HepG2 (cell line): ENCODE measurements around the gene VKORC1. TPM values are rescaled to one million over a fixed set of nuclear protein-coding genes. Genes with fewer than 3 reads are reported as not detected.

Experiments
- ARNTL ChIP-seq: sonication (generic); formaldehyde crosslinking; IDR thresholded peaks from 2 replicates; pipeline ENCODE4 v1.4.0; 2020; ENCODE audit warnings: mild to moderate bottlenecking, missing genetic modification reagents
- BATF2 ChIP-seq: sonication (generic); formaldehyde crosslinking; IDR thresholded peaks from 2 replicates; pipeline ENCODE4 v1.8.0; 2022; ENCODE audit warnings: mild to moderate bottlenecking, missing genetic modification reagents, moderate library complexity
- CHCHD3 ChIP-seq: sonication (generic); formaldehyde crosslinking; IDR thresholded peaks from 2 replicates; pipeline ENCODE4 v1.8.0; 2022; ENCODE audit warnings: mild to moderate bottlenecking, missing genetic modification reagents, moderate library complexity
- HIVEP1 ChIP-seq: sonication (generic); formaldehyde crosslinking; IDR thresholded peaks from 2 replicates; pipeline ENCODE4 v1.4.0; 2020; ENCODE audit warnings: mild to moderate bottlenecking, missing genetic modification reagents
- LRRFIP1 ChIP-seq: sonication (generic); formaldehyde crosslinking; conservative IDR thresholded peaks from 2 replicates; pipeline ENCODE4 v1.4.0; 2020; ENCODE audit warnings: missing genetic modification reagents
- NFYC ChIP-seq: IDR thresholded peaks from 2 replicates; pipeline ENCODE4 v1.6.1; 2016; ENCODE audit warnings: missing genetic modification reagents, missing compliant biosample characterization
- PLSCR1 ChIP-seq: sonication (generic); formaldehyde crosslinking; IDR thresholded peaks from 2 replicates; pipeline ENCODE4 v1.5.0; 2020; ENCODE audit warnings: missing genetic modification reagents, mild to moderate bottlenecking, borderline replicate concordance
- ZBTB37 ChIP-seq: sonication (generic); formaldehyde crosslinking; IDR thresholded peaks from 2 replicates; pipeline ENCODE4 v1.4.0; 2020; ENCODE audit warnings: mild to moderate bottlenecking, missing genetic modification reagents
- ZBTB46 ChIP-seq: sonication (generic); formaldehyde crosslinking; IDR thresholded peaks from 2 replicates; pipeline ENCODE4 v1.4.0; 2020; ENCODE audit warnings: mild to moderate bottlenecking, missing genetic modification reagents, borderline replicate concordance
- ZFP82 ChIP-seq: sonication (generic); formaldehyde crosslinking; IDR thresholded peaks from 2 replicates; pipeline ENCODE4 v1.5.1; 2020; ENCODE audit warnings: mild to moderate bottlenecking, missing genetic modification reagents, borderline replicate concordance
- ZNF12 ChIP-seq: sonication (generic); formaldehyde crosslinking; IDR thresholded peaks from 2 replicates; pipeline ENCODE4 v1.5.0; 2020; ENCODE audit warnings: missing genetic modification reagents
- ZNF225 ChIP-seq: sonication (generic); formaldehyde crosslinking; IDR thresholded peaks from 2 replicates; pipeline ENCODE4 v1.4.0; 2020; ENCODE audit warnings: mild to moderate bottlenecking, missing genetic modification reagents
- ZNF274 ChIP-seq: sonication (generic); formaldehyde crosslinking; IDR thresholded peaks from 2 replicates; pipeline ENCODE4 v1.5.1; 2020; ENCODE audit warnings: mild to moderate bottlenecking, missing genetic modification reagents
- ZNF441 ChIP-seq: sonication (generic); formaldehyde crosslinking; IDR thresholded peaks from 2 replicates; pipeline ENCODE4 v1.7.0; 2021; ENCODE audit warnings: missing genetic modification reagents, borderline replicate concordance
- ZNF546 ChIP-seq: sonication (generic); formaldehyde crosslinking; conservative IDR thresholded peaks from 2 replicates; pipeline ENCODE4 v1.8.1; 2023; ENCODE audit warnings: mild to moderate bottlenecking, missing genetic modification reagents
- ZNF713 ChIP-seq: sonication (generic); formaldehyde crosslinking; IDR thresholded peaks from 2 replicates; pipeline ENCODE4 v1.4.0; 2020; ENCODE audit warnings: mild to moderate bottlenecking, missing genetic modification reagents
- ZNF746 ChIP-seq: sonication (generic); formaldehyde crosslinking; IDR thresholded peaks from 2 replicates; pipeline ENCODE4 v1.8.0; 2022; ENCODE audit warnings: mild to moderate bottlenecking, missing genetic modification reagents
- ZNF75D ChIP-seq: sonication (generic); formaldehyde crosslinking; IDR thresholded peaks from 2 replicates; pipeline ENCODE4 v1.8.1; 2023; ENCODE audit warnings: missing genetic modification reagents, mild to moderate bottlenecking, borderline replicate concordance
- ZUFSP ChIP-seq: sonication (generic); formaldehyde crosslinking; IDR thresholded peaks from 2 replicates; pipeline ENCODE4 v1.9.0; 2021; ENCODE audit warnings: missing genetic modification reagents, mild to moderate bottlenecking, borderline replicate concordance
- polyA plus RNA-seq, 8 experiments: library from polyadenylated mRNA; depleted of rRNA in 3 of 8; stranded (reverse) in 7 of 8; unstranded in 1 of 8; fragments of >200 nt; fragmentation: Illumina TruSeq in 4 of 8; extraction: Trizol in 4 of 8; gene quantifications; 2 replicates each; pipeline versions ENCODE4 v1.2.1 to v1.2.3, GENCODE V29; 2011 to 2016; ENCODE audit warnings: low read depth in 4 of 8, missing spikeins in 1 of 8, mixed read lengths in 1 of 8; ENCODE audit not compliant: insufficient read depth in 1 of 8
- total RNA-seq, 5 experiments: library from RNA; depleted of rRNA; stranded (reverse); fragments of >200 nt; fragmentation: Illumina TruSeq; extraction: Trizol; gene quantifications; 2 replicates each; pipeline ENCODE4 v1.2.3, GENCODE V29; 2016; ENCODE audit warnings: low read depth in 1 of 5

The VKORC1 gene
- total and polyA plus RNA-seq, 2 of the 13 experiments (the other 11 are each of a cell fraction or from before 2014, with no cell fraction given): 141 to 615 TPM

- peak; percentile 88; the same call in 1 of the 2 replicates for TF ChIP-seq CHCHD3
- peak; percentile 39; the same call in 1 of the 2 replicates for TF ChIP-seq ZNF746 (CRISPR knock-in tag)
- peak; percentile 86 for TF ChIP-seq ARNTL (CRISPR knock-in tag)
- TF ChIP-seq ZNF75D (CRISPR knock-in tag): no peak
- no peak for TF ChIP-seq ZNF546 (CRISPR knock-in tag)
- peak; percentile 87 for TF ChIP-seq NFYC (CRISPR knock-in tag)
- TF ChIP-seq ZFP82: 0 out of 2 replicates have a peak, but pooled peaks have one; percentile 76
- TF ChIP-seq HIVEP1 (CRISPR knock-in tag): no peak
- peak; percentile 80; the same call in 1 of the 2 replicates for TF ChIP-seq ZNF274 (CRISPR knock-in tag)
- no peak; the same call in 1 of the 2 replicates for TF ChIP-seq ZNF225 (CRISPR knock-in tag)
- TF ChIP-seq PLSCR1 (CRISPR knock-in tag): no peak
- no peak; the same call in 1 of the 2 replicates for TF ChIP-seq ZNF441 (CRISPR knock-in tag)
- no peak for TF ChIP-seq ZBTB46
- TF ChIP-seq ZNF713 (CRISPR knock-in tag): no peak
- TF ChIP-seq LRRFIP1: no peak
- no peak; the same call in 1 of the 2 replicates for TF ChIP-seq ZNF12 (CRISPR knock-in tag)
- TF ChIP-seq ZBTB37 (CRISPR knock-in tag): no peak
- TF ChIP-seq ZUFSP (CRISPR knock-in tag): no peak
- TF ChIP-seq BATF2 (CRISPR knock-in tag): peak; percentile 62; the same call in 1 of the 2 replicates
Measured at GRCh38 chr16:31117384-31118222, 23.0 kb upstream of the VKORC1 start, which contains the start of gene KAT8 (continued).
